AG04449 (cell line): ENCODE results near the gene MRPS35.

Experiments
- CTCF ChIA-PET: fragments of 350-600 bp; formaldehyde crosslinking; extraction: SDS; loops from one replicate; lab custom pipeline; 2021; ENCODE audit warnings: antibody characterized with exemption; lab: Yijun Ruan, JAX
- POLR2A ChIA-PET: fragments of 400-600, 350-600 bp; formaldehyde crosslinking; extraction: SDS; loops from one replicate; lab custom pipeline; 2020; ENCODE audit warnings: antibody characterized with exemption, inconsistent platforms; lab: Yijun Ruan, JAX
- DNase-seq: peaks from one replicate; pipeline ENCODE4 v3.0.0-alpha.2; 2010; ENCODE audit warnings: low read depth, low spot score
- H3K4me3 ChIP-seq: 2 replicates; pipeline ENCODE4 v1.5.1; 2011; ENCODE audit warnings: low read depth, mild to moderate bottlenecking, control low read depth, low read length
- CTCF ChIP-seq: IDR thresholded peaks from one replicate; pipeline ENCODE4 v1.5.1; 2011; ENCODE audit warnings: mild to moderate bottlenecking, moderate library complexity, low read length, control low read depth, inconsistent platforms; ENCODE audit not compliant: insufficient read depth; ENCODE audit errors: missing control alignments

The MRPS35 gene

GRCh38 chr12:27709932-27710591 lies 570 bp upstream of the MRPS35 start:
- ChIA-PET POLR2A (interaction anchor here (0.7 kb wide), 1 partner anchor 69 kb away, joined by 4 read pairs; no protein-coding TSS in a partner anchor), CTCF (interaction anchor here (1.2 kb wide), 1 partner anchor 57 kb away, joined by 3 read pairs; no protein-coding TSS in a partner anchor)
- peak; percentile 12 for DNase-seq
- no peak for TF ChIP-seq CTCF
- peak overlapping the region; percentile 100 for H3K4me3 ChIP-seq

- ChIA-PET CTCF (interaction anchor here (1.3 kb wide), 1 partner anchor 22 kb away, joined by 4 read pairs; no protein-coding TSS in a partner anchor), POLR2A (no interaction called here)
- TF ChIP-seq CTCF = no peak
- H3K4me3 ChIP-seq = peak overlapping the region; percentile 100
- no peak for DNase-seq
Measured at GRCh38 chr12:27711317-27711682, 668 bp downstream of the MRPS35 start.

- CTCF ChIA-PET = interaction anchor here (1.3 kb wide), 1 partner anchor 21 kb away, joined by 4 read pairs; no protein-coding TSS in a partner anchor
- no peak for DNase-seq
- POLR2A ChIA-PET = no interaction called here
Measured at GRCh38 chr12:27711967-27712366, 1.3 kb downstream of the MRPS35 start.

GRCh38 chr12:27723212-27723611 lies 12.6 kb downstream of the MRPS35 start:
- TF ChIP-seq CTCF = no peak
- ChIA-PET CTCF (interaction anchor here (0.8 to 1.1 kb wide), 2 partner anchors 9 to 10 kb away, joined by 3 to 6 read pairs; no protein-coding TSS in a partner anchor), POLR2A (no interaction called here)
- no peak for DNase-seq
- no peak overlapping the region for H3K4me3 ChIP-seq

More at GRCh38 chr12:27711967-27712366, 1.3 kb downstream of the MRPS35 start:
- H3K4me3 ChIP-seq = no peak overlapping the region; the same call in 1 of the 2 replicates
- no peak for TF ChIP-seq CTCF

GRCh38 chr12:27730097-27730588 lies 19.5 kb downstream of the MRPS35 start:
- no peak overlapping the region for H3K4me3 ChIP-seq
- DNase-seq = no peak
- TF ChIP-seq CTCF = no peak
- POLR2A ChIA-PET = no interaction called here
- CTCF ChIA-PET = no interaction called here

GRCh38 chr12:27732281-27732680 lies 21.6 kb downstream of the MRPS35 start:
- ChIA-PET POLR2A (interaction anchor here (0.6 kb wide), 1 partner anchor 95 kb away, joined by 3 read pairs; no protein-coding TSS in a partner anchor), CTCF (interaction anchor here (0.6 to 7.3 kb wide), 31 partner anchors 9 to 1266 kb away, joined by 3 to 59 read pairs (median 4); partner anchors contain the start of genes KLHL42 and MANSC4)
- TF ChIP-seq CTCF = peak; percentile 5
- no peak overlapping the region for H3K4me3 ChIP-seq
- no peak for DNase-seq
